Fibroblast of lung (primary cell): ENCODE measurements around the gene CDH4. TPM values are rescaled to one million over a fixed set of nuclear protein-coding genes. Genes with fewer than 3 reads are reported as not detected.

ENCODE experiments used
- DNase-seq, 2 donors: peaks; one replicate each; pipeline versions ENCODE4 v3.0.0 to v3.0.0-alpha.2; 2010; ENCODE audit warnings: low read depth in 2 of 2
- H2AFZ ChIP-seq: 2 replicates; pipeline ENCODE4 v1.5.1; 2012; ENCODE audit warnings: low read length, control low read depth, inconsistent platforms
- H3K27ac ChIP-seq: 2 replicates; pipeline ENCODE4 v1.5.1; 2011; ENCODE audit warnings: low read length, control low read depth; ENCODE audit not compliant: insufficient read depth
- H3K27me3 ChIP-seq: 2 replicates; pipeline ENCODE4 v1.5.1; 2011; ENCODE audit warnings: mild to moderate bottlenecking, low read length; ENCODE audit not compliant: control insufficient read depth, insufficient read depth
- H3K36me3 ChIP-seq: 2 replicates; pipeline ENCODE4 v1.5.1; 2011; ENCODE audit warnings: low read length; ENCODE audit not compliant: control insufficient read depth, insufficient read depth
- H3K4me1 ChIP-seq: 2 replicates; pipeline ENCODE4 v1.5.1; 2011; ENCODE audit warnings: low read length; ENCODE audit not compliant: control insufficient read depth, insufficient read depth; ENCODE audit errors: extremely low read depth
- H3K4me2 ChIP-seq: 2 replicates; pipeline ENCODE4 v1.5.1; 2011; ENCODE audit warnings: low read length, control low read depth; ENCODE audit not compliant: insufficient read depth; ENCODE audit errors: extremely low read depth
- H3K4me3 ChIP-seq, 4 experiments: fragments of 200-600 bp in 1 of 4; sonication (generic) in 1 of 4; replicated peaks in 1 of 4; 2 replicates each; pipeline ENCODE4 v1.5.1; 2011 to 2016; ENCODE audit warnings: low read length in 4 of 4, low read depth in 3 of 4, mild to moderate bottlenecking in 3 of 4, control low read depth in 2 of 4, inconsistent platforms in 1 of 4, mixed read lengths in 1 of 4; ENCODE audit not compliant: insufficient read depth in 1 of 4; ENCODE audit errors: control extremely low read depth in 1 of 4
- H3K79me2 ChIP-seq: 2 replicates; pipeline ENCODE4 v1.5.1; 2012; ENCODE audit warnings: mild to moderate bottlenecking, low read length, inconsistent platforms; ENCODE audit not compliant: control insufficient read depth, insufficient read depth
- H3K9ac ChIP-seq: 2 replicates; pipeline ENCODE4 v1.5.1; 2011; ENCODE audit warnings: mild to moderate bottlenecking, low read length, control low read depth; ENCODE audit not compliant: insufficient read depth
- H3K9me3 ChIP-seq: 2 replicates; pipeline ENCODE4 v1.5.1; 2012; ENCODE audit warnings: low read depth, low read length; ENCODE audit not compliant: control insufficient read depth, insufficient read depth
- H4K20me1 ChIP-seq: 2 replicates; pipeline ENCODE4 v1.5.1; 2011; ENCODE audit warnings: low read length; ENCODE audit not compliant: control insufficient read depth, insufficient read depth; ENCODE audit errors: extremely low read depth
- EZH2 ChIP-seq: IDR thresholded peaks from 2 replicates; pipeline ENCODE4 v1.5.1; 2012; ENCODE audit warnings: low read length, control low read depth, mild to moderate bottlenecking; ENCODE audit errors: missing control alignments
- polyA plus RNA-seq, 2 donors: library from polyadenylated mRNA; depleted of rRNA in 1 of 2; stranded (reverse) in 1 of 2; unstranded in 1 of 2; fragments of >200 nt; gene quantifications; 2 replicates each; pipeline ENCODE4 v1.2.1, GENCODE V29; 2011 to 2012; ENCODE audit warnings: missing spikeins in 1 of 2
- total RNA-seq: library from RNA; depleted of rRNA; stranded (reverse); fragments of >200 nt; gene quantifications from 2 replicates; pipeline ENCODE4 v1.2.1, GENCODE V29; 2014
- TF ChIP-seq, protein P1 (sequence below), 2 donors: IDR thresholded peaks in 1 of 2; conservative IDR thresholded peaks in 1 of 2; 1 replicate in 1 of 2; 2 replicates in 1 of 2; pipeline ENCODE4 v1.5.1; 2011 to 2012; ENCODE audit warnings: low read length in 2 of 2, control low read depth in 1 of 2, inconsistent platforms in 1 of 2, low read depth in 1 of 2, mild to moderate bottlenecking in 1 of 2

Gene CDH4
- total and polyA plus RNA-seq, 2 donors (not counting 1 experiment from before 2014, with no cell fraction given) = 4.8 to 6.8 TPM

GRCh38 chr20:61678437-61678836, 426.4 kb downstream of the CDH4 start:
- H3K4me2 ChIP-seq = no peak overlapping the region
- H2AFZ ChIP-seq = no peak overlapping the region
- no peak for DNase-seq
- H3K36me3 ChIP-seq = no peaks in the 10 kb centered on the region
- H3K4me1 ChIP-seq = no peaks in the 10 kb centered on the region
- no peaks in the 10 kb centered on the region for H3K27me3 ChIP-seq
- TF ChIP-seq EZH2 = no peak
- TF ChIP-seq, protein P1, sequence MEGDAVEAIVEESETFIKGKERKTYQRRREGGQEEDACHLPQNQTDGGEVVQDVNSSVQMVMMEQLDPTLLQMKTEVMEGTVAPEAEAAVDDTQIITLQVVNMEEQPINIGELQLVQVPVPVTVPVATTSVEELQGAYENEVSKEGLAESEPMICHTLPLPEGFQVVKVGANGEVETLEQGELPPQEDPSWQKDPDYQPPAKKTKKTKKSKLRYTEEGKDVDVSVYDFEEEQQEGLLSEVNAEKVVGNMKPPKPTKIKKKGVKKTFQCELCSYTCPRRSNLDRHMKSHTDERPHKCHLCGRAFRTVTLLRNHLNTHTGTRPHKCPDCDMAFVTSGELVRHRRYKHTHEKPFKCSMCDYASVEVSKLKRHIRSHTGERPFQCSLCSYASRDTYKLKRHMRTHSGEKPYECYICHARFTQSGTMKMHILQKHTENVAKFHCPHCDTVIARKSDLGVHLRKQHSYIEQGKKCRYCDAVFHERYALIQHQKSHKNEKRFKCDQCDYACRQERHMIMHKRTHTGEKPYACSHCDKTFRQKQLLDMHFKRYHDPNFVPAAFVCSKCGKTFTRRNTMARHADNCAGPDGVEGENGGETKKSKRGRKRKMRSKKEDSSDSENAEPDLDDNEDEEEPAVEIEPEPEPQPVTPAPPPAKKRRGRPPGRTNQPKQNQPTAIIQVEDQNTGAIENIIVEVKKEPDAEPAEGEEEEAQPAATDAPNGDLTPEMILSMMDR (conservative IDR thresholded peaks at IDR 0.05 in 1 of 2, IDR thresholded peaks at IDR 0.05 in 1 of 2; ENCODE audit: low read depth in 1 of 2, low read length in 2 of 2) = no peak
- no peaks in the 10 kb centered on the region for H4K20me1 ChIP-seq
- no peak overlapping the region for H3K4me3 ChIP-seq
- H3K9ac ChIP-seq = no peak overlapping the region
- H3K27ac ChIP-seq = no peak overlapping the region
- H3K79me2 ChIP-seq = no peaks in the 10 kb centered on the region
- H3K9me3 ChIP-seq = no peaks in the 10 kb centered on the region

- no peak for TF ChIP-seq EZH2
- TF ChIP-seq, protein P1 (conservative IDR thresholded peaks at IDR 0.05 in 1 of 2, IDR thresholded peaks at IDR 0.05 in 1 of 2; ENCODE audit: low read depth in 1 of 2, low read length in 2 of 2) = no peak
- no peaks in the 10 kb centered on the region for H3K9me3 ChIP-seq
- DNase-seq = no peak
- no peak overlapping the region for H3K4me2 ChIP-seq
- H2AFZ ChIP-seq = no peak overlapping the region
- no peak overlapping the region for H3K4me3 ChIP-seq
- H4K20me1 ChIP-seq = no peaks in the 10 kb centered on the region
- no peaks in the 10 kb centered on the region for H3K36me3 ChIP-seq
- H3K79me2 ChIP-seq = no peaks in the 10 kb centered on the region
- no peak overlapping the region for H3K27ac ChIP-seq
- H3K9ac ChIP-seq = no peak overlapping the region
- H3K4me1 ChIP-seq = no peaks in the 10 kb centered on the region
- no peaks in the 10 kb centered on the region for H3K27me3 ChIP-seq
These were observed 427.4 kb downstream of the CDH4 start for GRCh38 chr20:61679473-61679872.

DNA sequence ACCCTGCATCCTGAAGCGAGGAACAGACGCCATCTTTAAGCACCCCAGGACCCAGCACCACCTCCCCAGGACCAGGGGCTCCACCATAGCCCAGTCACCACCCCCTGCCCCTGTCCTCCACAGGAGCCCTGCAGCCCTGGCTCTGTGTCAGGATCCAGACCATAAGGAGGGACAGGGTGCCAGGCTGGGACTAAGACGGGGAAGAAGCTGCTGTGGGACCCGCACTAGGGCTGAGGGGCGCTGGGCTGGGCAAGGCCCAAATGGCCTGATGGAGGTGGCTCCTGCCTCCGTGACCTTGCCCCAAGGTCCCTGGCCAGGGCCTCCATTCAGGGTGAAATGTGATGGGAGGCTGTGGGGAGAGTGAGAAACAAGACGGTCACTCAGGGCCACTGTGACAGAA, 428.0 kb downstream of the CDH4 start:
- H3K4me2 ChIP-seq = no peak overlapping the region
- H3K4me3 ChIP-seq = no peak overlapping the region
- no peaks in the 10 kb centered on the region for H3K9me3 ChIP-seq

More for the DNA sequence above, 428.0 kb downstream of the CDH4 start:
- Histone ChIP-seq H3K9ac (no peak overlapping the region), H3K4me1 (no peaks in the 10 kb centered on the region), H3K36me3 (no peaks in the 10 kb centered on the region), H3K27me3 (no peaks in the 10 kb centered on the region), H3K27ac (no peak overlapping the region), H4K20me1 (no peaks in the 10 kb centered on the region), H2AFZ (no peak overlapping the region), H3K79me2 (no peaks in the 10 kb centered on the region)
- TF ChIP-seq, protein P1 (conservative IDR thresholded peaks at IDR 0.05 in 1 of 2, IDR thresholded peaks at IDR 0.05 in 1 of 2; ENCODE audit: low read depth in 1 of 2, low read length in 2 of 2) = no peak
- TF ChIP-seq EZH2 = no peak
- DNase-seq = no peak
